GM19193 (cell line): ENCODE results near the gene NFXL1.

Experiments used
- POLR2A ChIP-seq: IDR thresholded peaks from 4 replicates; pipeline ENCODE4 v1.6.1; 2011; ENCODE audit not compliant: insufficient read depth, insufficient read length; ENCODE audit errors: extremely low read depth

The NFXL1 gene

GRCh38 chr4:47819178-47819577 lies 95.2 kb downstream of the NFXL1 start:
- TF ChIP-seq POLR2A: no peak

GRCh38 chr4:47817275-47817674 lies 97.1 kb downstream of the NFXL1 start:
- no peak for TF ChIP-seq POLR2A

DNA sequence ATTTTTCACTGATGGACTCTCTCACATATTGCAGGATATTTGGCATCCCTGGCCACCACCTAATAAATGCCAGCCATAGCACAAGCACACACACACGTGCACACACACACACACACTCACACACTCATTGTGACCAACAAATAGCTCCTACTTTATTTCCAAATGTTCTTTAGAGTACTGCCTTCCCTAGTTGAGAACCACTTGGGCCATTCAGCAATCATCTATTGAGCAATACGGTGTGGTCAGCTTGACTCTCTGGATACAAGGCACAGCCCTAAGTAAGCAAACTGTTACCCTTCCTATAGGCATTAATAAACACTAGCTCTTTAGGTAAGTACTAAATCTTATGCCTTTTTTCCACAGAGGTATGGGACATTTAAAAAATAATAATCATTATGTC lies 97.6 kb downstream of the NFXL1 start:
- no peak for TF ChIP-seq POLR2A

DNA sequence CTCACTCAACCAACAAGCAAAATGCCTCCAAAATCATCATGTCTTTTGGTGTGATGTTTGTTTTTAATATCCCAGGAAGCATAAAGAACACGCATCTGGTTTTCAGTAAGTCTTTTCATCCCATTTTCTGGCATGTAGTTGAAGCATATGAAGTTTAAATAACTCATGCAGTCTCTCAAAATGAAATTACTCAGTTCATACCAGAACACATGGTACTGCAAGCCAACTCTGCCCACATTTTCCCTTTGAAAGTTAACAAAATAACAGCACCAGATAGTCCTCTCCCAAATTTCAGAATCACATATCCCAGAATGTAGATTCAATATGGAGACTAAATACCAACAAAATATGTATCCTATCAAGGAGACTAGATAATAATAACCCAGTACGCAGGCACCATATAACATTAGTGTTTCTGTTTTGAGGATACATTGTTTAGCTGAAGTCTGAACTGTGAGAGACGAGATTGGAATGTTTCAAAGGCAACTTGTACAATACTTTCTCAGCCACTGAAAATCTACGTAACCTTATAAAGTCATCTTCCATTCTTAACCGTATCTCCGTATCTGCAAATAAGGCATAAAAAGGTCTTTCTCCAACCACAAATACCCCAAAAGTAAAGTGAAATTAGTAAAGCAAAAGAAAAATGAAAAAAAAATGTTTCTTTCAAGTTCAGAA lies 99.6 kb downstream of the NFXL1 start:
- no peak for TF ChIP-seq POLR2A

GRCh38 chr4:47809654-47810203 lies 104.7 kb downstream of the NFXL1 start:
- no peak for TF ChIP-seq POLR2A

- TF ChIP-seq POLR2A: no peak
Observed at GRCh38 chr4:47804598-47804997, 109.8 kb downstream of the NFXL1 start.

- TF ChIP-seq POLR2A: no peak
Observed at GRCh38 chr4:47801481-47802002, 112.8 kb downstream of the NFXL1 start.

DNA sequence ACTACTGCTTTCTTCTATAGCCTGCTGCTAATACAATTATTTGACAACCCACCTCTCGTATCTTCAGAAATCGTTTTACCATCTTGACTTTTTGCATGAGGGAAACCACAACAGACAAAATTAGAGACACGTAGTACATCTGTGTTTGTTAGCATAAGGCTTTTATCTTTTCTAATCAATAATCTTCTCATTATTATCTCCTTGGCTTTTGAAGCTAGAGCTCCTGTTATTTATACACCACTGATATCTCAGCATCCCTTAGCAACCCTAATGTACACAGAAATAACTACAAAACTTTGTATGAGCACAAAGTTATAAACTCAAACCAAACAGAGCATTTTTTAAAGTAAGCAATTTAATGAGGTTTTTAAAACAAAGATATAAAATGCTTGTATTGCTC lies 116.2 kb downstream of the NFXL1 start:
- TF ChIP-seq POLR2A: no peak
